Measurements from ENCODE around the gene CTTN. TPM values are rescaled to one million over a fixed set of nuclear protein-coding genes. Genes with fewer than 3 reads are reported as not detected.

CTTN gene
- total and polyA plus RNA-seq, 2 of the 8 experiments (the other 6 are each of a cell fraction or from before 2014, with no cell fraction given) = 84.6 to 216 TPM

- no peak for TF ChIP-seq E2F6 (IDR thresholded peaks at IDR 0.05)
Measured at GRCh38 chr11:70433526-70433925, 35.2 kb downstream of the CTTN start (continued).

Data from H1 (cell line).